Activated T-cell treated with anti-CD3 and anti-CD28 coated beads for 48 hours (primary cell): ENCODE measurements around the gene TYMP.
A peak's percentile ranks its signal among the peaks of the same experiment; 100 is the strongest.
"Not testable (repeated sequence)": the region's sequence is repeated elsewhere in the genome, so short reads cannot be mapped to it uniquely, and the experiment has no call there.

ENCODE experiments used
- DNase-seq: peaks from one replicate; pipeline ENCODE4 v3.0.0-alpha.2; 2020; ENCODE audit warnings: low read depth

Gene TYMP

GRCh38 chr22:50523806-50524675, 5.8 kb downstream of the TYMP start:
- no peak for DNase-seq

- DNase-seq = no peak
Measured at GRCh38 chr22:50523458-50523805, 6.4 kb downstream of the TYMP start.

GRCh38 chr22:50522806-50523438, 6.9 kb downstream of the TYMP start:
- DNase-seq = no peak

- no peak for DNase-seq
Measured at GRCh38 chr22:50522208-50522805, 7.5 kb downstream of the TYMP start.

- DNase-seq = no peak
Measured at GRCh38 chr22:50521710-50522109, 8.1 kb downstream of the TYMP start.

GRCh38 chr22:50520826-50521453, 8.9 kb downstream of the TYMP start:
- DNase-seq = no peak

GRCh38 chr22:50520184-50520583, 9.6 kb downstream of the TYMP start:
- not testable (repeated sequence) for DNase-seq

GRCh38 chr22:50519151-50519550, 10.7 kb downstream of the TYMP start:
- no peak for DNase-seq

- DNase-seq = no peak
Measured at GRCh38 chr22:50518606-50519005, 11.2 kb downstream of the TYMP start.

- DNase-seq = no peak
Measured at GRCh38 chr22:50517495-50518260, 12.1 kb downstream of the TYMP start.

- DNase-seq = no peak
Measured at GRCh38 chr22:50516891-50517290, 12.9 kb downstream of the TYMP start.

GRCh38 chr22:50516068-50516467, 13.7 kb downstream of the TYMP start:
- DNase-seq = no peak

GRCh38 chr22:50513175-50513574, 16.6 kb downstream of the TYMP start:
- DNase-seq = no peak

- no peak for DNase-seq
Measured at GRCh38 chr22:50508897-50509296, 20.9 kb downstream of the TYMP start.

- DNase-seq = peak; percentile 98
Measured at GRCh38 chr22:50507991-50508884, 21.6 kb downstream of the TYMP start, which contains the start of gene NCAPH2. TSS of gene NCAPH2 (plus strand) at chr22:50508224. CDS start at chr22:50508338, 114 bp downstream.

- DNase-seq = peak; percentile 96
Measured at GRCh38 chr22:50507421-50507990, 22.3 kb downstream of the TYMP start, which contains the start of gene LMF2. TSS of gene LMF2 (minus strand) at chr22:50507702. CDS start at chr22:50507675, 27 bp downstream.

GRCh38 chr22:50506611-50507420, 23.0 kb downstream of the TYMP start:
- no peak for DNase-seq

- DNase-seq = no peak
Measured at GRCh38 chr22:50505776-50506610, 23.8 kb downstream of the TYMP start.
